Brain microvascular endothelial cell (primary cell): ENCODE measurements around the gene KISS1R.

ENCODE experiments used
- DNase-seq: peaks from one replicate; pipeline ENCODE4 v3.0.0-alpha.2; 2020
- H3K27ac ChIP-seq: fragments of 250-450 bp; sonication (Bioruptor Pico); 2 replicates; pipeline ENCODE4 v1.5.1; 2020; ENCODE audit warnings: mild to moderate bottlenecking, moderate library complexity
- H3K27me3 ChIP-seq: fragments of 250-450 bp; sonication (Bioruptor Pico); replicated peaks from 2 replicates; pipeline ENCODE4 v1.5.1; 2020; ENCODE audit warnings: mild to moderate bottlenecking
- H3K36me3 ChIP-seq: fragments of 250-450 bp; sonication (Bioruptor Pico); replicated peaks from 2 replicates; pipeline ENCODE4 v1.5.1; 2020; ENCODE audit warnings: mild to moderate bottlenecking
- H3K4me3 ChIP-seq: 2 replicates; pipeline ENCODE4 v1.5.1; 2011; ENCODE audit warnings: low read depth, mild to moderate bottlenecking, control low read depth, low read length, moderate library complexity
- in situ Hi-C: cut with HindIII; loops from 2 replicates; pipeline ENCODE4 v1.10.0; 2017; ENCODE audit warnings: low sequenced_read_pairs, low pct_ligation_motif_present
- TF ChIP-seq, protein P1 (sequence below): IDR thresholded peaks from 2 replicates; pipeline ENCODE4 v1.5.1; 2011; ENCODE audit warnings: low read depth, mild to moderate bottlenecking, moderate library complexity, low read length, control low read depth, inconsistent platforms; ENCODE audit errors: missing control alignments

Gene KISS1R

DNA sequence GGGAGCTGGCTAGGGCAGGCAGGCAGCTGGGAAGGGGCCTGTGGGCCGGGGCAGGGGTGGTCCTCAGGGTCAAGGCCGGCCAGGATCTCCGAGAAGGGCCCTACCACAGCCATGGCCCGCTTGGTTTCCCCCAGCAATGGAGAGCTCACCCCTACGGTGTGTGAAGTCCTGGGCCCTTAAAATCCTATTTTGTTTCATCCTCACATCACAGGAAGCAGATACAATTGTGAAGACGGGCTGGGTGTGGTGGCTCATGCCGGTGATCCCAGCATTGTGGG is 15.1 kb upstream of the KISS1R start:
- Histone ChIP-seq H3K4me3 (no peak overlapping the region), H3K36me3 (peaks cover 25% of the 10 kb centered on the region), H3K27ac (no peak overlapping the region), H3K27me3 (no peaks in the 10 kb centered on the region)
- in situ Hi-C loops, result no loop called here
- TF ChIP-seq, protein P1, sequence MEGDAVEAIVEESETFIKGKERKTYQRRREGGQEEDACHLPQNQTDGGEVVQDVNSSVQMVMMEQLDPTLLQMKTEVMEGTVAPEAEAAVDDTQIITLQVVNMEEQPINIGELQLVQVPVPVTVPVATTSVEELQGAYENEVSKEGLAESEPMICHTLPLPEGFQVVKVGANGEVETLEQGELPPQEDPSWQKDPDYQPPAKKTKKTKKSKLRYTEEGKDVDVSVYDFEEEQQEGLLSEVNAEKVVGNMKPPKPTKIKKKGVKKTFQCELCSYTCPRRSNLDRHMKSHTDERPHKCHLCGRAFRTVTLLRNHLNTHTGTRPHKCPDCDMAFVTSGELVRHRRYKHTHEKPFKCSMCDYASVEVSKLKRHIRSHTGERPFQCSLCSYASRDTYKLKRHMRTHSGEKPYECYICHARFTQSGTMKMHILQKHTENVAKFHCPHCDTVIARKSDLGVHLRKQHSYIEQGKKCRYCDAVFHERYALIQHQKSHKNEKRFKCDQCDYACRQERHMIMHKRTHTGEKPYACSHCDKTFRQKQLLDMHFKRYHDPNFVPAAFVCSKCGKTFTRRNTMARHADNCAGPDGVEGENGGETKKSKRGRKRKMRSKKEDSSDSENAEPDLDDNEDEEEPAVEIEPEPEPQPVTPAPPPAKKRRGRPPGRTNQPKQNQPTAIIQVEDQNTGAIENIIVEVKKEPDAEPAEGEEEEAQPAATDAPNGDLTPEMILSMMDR, result no peak
- no peak for DNase-seq

DNA sequence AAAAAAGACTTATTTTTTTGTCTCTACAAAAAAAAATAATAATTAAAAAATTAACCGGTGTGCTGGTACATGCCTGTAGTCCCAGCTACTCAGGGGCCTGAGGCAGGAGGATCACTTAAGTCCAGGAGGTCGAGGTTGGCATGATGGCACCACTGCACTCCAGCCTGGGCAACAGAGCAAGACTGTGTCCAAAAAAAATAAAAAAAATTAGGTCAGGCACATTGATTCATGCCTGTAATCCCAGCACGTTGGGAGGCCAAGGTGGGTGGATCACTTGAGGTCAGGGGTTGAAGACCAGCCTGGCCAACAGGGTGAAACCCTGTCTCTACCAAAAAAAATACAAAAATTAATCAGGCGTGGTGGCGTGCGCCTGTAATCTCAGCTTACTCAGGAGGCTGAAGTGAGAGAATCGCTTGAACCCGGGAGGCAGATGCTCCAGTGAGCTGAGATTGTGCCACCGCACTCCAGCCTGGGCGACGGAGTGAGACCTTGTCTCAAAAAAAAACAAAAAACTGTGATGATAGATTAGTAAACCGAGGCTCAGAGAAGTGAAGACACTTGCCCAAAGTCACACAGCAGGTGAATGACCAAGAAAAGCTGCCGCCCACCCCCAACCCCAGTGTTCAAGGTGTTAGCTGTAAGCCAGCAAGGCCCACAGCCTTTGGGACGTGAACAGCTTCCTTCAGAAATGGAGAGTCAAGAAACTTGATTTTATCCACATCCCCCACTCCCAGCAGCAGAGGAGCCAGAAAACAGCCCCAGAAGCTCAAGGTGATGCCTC is 14.5 kb upstream of the KISS1R start:
- Histone ChIP-seq H3K36me3 (peaks cover 24% of the 10 kb centered on the region), H3K27ac (no peak overlapping the region), H3K27me3 (no peaks in the 10 kb centered on the region), H3K4me3 (no peak overlapping the region)
- DNase-seq, result no peak
- TF ChIP-seq, protein P1, result no peak
- in situ Hi-C loops, result no loop called here

GRCh38 chr19:903266-903797 is 13.8 kb upstream of the KISS1R start:
- H3K27ac ChIP-seq, result no peak overlapping the region
- DNase-seq, result no peak
- no peaks in the 10 kb centered on the region for H3K27me3 ChIP-seq
- in situ Hi-C loops, result no loop called here
- H3K36me3 ChIP-seq, result peaks cover 22% of the 10 kb centered on the region
- TF ChIP-seq, protein P1, result no peak
- H3K4me3 ChIP-seq, result no peak overlapping the region

GRCh38 chr19:904545-904944 is 12.6 kb upstream of the KISS1R start:
- H3K27me3 ChIP-seq, result no peaks in the 10 kb centered on the region
- TF ChIP-seq, protein P1, result no peak
- in situ Hi-C loops, result no loop called here
- no peak for DNase-seq
- H3K4me3 ChIP-seq, result no peak overlapping the region
- H3K27ac ChIP-seq, result no peak overlapping the region
- peaks cover 11% of the 10 kb centered on the region for H3K36me3 ChIP-seq

GRCh38 chr19:906480-906879 is 10.7 kb upstream of the KISS1R start:
- in situ Hi-C loops, result no loop called here
- DNase-seq, result no peak
- TF ChIP-seq, protein P1, result no peak
- H3K27ac ChIP-seq, result no peak overlapping the region
- no peak overlapping the region for H3K4me3 ChIP-seq
- H3K27me3 ChIP-seq, result no peaks in the 10 kb centered on the region
- peaks cover 3% of the 10 kb centered on the region for H3K36me3 ChIP-seq

- no peak for DNase-seq
- Histone ChIP-seq H3K36me3 (no peaks in the 10 kb centered on the region), H3K4me3 (no peak overlapping the region), H3K27ac (no peak overlapping the region), H3K27me3 (no peaks in the 10 kb centered on the region)
- TF ChIP-seq, protein P1, result no peak
- in situ Hi-C loops, result no loop called here
These were observed 9.8 kb upstream of the KISS1R start for GRCh38 chr19:907183-907853.
